ENCODE data around the gene MAP7D3. TPM values are rescaled to one million over a fixed set of nuclear protein-coding genes. Genes with fewer than 3 reads are reported as not detected.

The MAP7D3 gene
- total and polyA plus RNA-seq, 5 donors, result 5.9 to 13.8 (median 11.3) TPM

GRCh38 chrX:136271300-136271699 lies 20.1 kb upstream of the MAP7D3 start:
- no peaks in the 10 kb centered on the region for H3K4me1 ChIP-seq (ENCODE audit: control insufficient read depth, insufficient read depth, low read length)
- H3K9me3 ChIP-seq (ENCODE audit: control insufficient read depth, low read length), result no peaks in the 10 kb centered on the region
- H3K27ac ChIP-seq (ENCODE audit: low read length), result no peak overlapping the region
- 74% methylated on average over 1 of the region's 1 CpG for WGBS
- intact Hi-C loops (cut with DNase I), result no loop called here
- ATAC-seq (no peak), DNase-seq (no peak)
- no peaks in the 10 kb centered on the region for H3K27me3 ChIP-seq (ENCODE audit: control insufficient read depth, insufficient read depth)
- H3K4me3 ChIP-seq (ENCODE audit: low read length), result no peak overlapping the region

- no peak overlapping the region for H3K4me3 ChIP-seq (ENCODE audit: low read length)
- no peak for DNase-seq
Measured at GRCh38 chrX:136269921-136270320, 18.7 kb upstream of the MAP7D3 start.

GRCh38 chrX:136268051-136269048 lies 17.1 kb upstream of the MAP7D3 start:
- no peak for DNase-seq
- no peaks in the 10 kb centered on the region for H3K27me3 ChIP-seq (ENCODE audit: control insufficient read depth, insufficient read depth)
- no peaks in the 10 kb centered on the region for H3K4me1 ChIP-seq (ENCODE audit: control insufficient read depth, insufficient read depth, low read length)
- no peak overlapping the region for H3K4me3 ChIP-seq (ENCODE audit: low read length)
- no peak overlapping the region for H3K27ac ChIP-seq (ENCODE audit: low read length)
- ATAC-seq, result peak in 1 of 2 donors; percentile 56
- intact Hi-C loops (cut with DNase I), result loop anchor here in 2 of 4 donors (5.0 kb wide), 1 partner anchor 241 kb away; no protein-coding TSS in a partner anchor
- H3K9me3 ChIP-seq (ENCODE audit: control insufficient read depth, low read length), result no peaks in the 10 kb centered on the region
- WGBS, result 54% methylated on average over 5 of the region's 5 CpGs

More at GRCh38 chrX:136269921-136270320, 18.7 kb upstream of the MAP7D3 start:
- Histone ChIP-seq H3K27ac (ENCODE audit: low read length) (no peak overlapping the region), H3K27me3 (ENCODE audit: control insufficient read depth, insufficient read depth) (no peaks in the 10 kb centered on the region), H3K9me3 (ENCODE audit: control insufficient read depth, low read length) (no peaks in the 10 kb centered on the region), H3K4me1 (ENCODE audit: control insufficient read depth, insufficient read depth, low read length) (no peaks in the 10 kb centered on the region)
- 70% methylated on average over 1 of the region's 1 CpG for WGBS
- no peak for ATAC-seq
- intact Hi-C loops (cut with DNase I), result loop anchor here in 2 of 4 donors (5.0 kb wide), 1 partner anchor 243 kb away; no protein-coding TSS in a partner anchor

- H3K9me3 ChIP-seq (ENCODE audit: control insufficient read depth, low read length), result no peaks in the 10 kb centered on the region
- no peak for DNase-seq
- ATAC-seq, result no peak
- 89% methylated on average over 1 of the region's 1 CpG for WGBS
- no peak overlapping the region for H3K27ac ChIP-seq (ENCODE audit: low read length)
- intact Hi-C loops (cut with DNase I), result loop anchor here in 2 of 4 donors (5.0 kb wide), 1 partner anchor 240 kb away; no protein-coding TSS in a partner anchor
- no peak overlapping the region for H3K4me3 ChIP-seq (ENCODE audit: low read length)
- peaks cover 2% of the 10 kb centered on the region for H3K4me1 ChIP-seq (ENCODE audit: control insufficient read depth, insufficient read depth, low read length)
- H3K27me3 ChIP-seq (ENCODE audit: control insufficient read depth, insufficient read depth), result no peaks in the 10 kb centered on the region
Measured at GRCh38 chrX:136266828-136267227, 15.6 kb upstream of the MAP7D3 start.

- H3K9me3 ChIP-seq (ENCODE audit: control insufficient read depth, low read length), result no peaks in the 10 kb centered on the region
- H3K4me3 ChIP-seq (ENCODE audit: low read length), result no peak overlapping the region
- 66% methylated on average over 7 of the region's 7 CpGs for WGBS
- no peak for DNase-seq
- intact Hi-C loops (cut with DNase I), result no loop called here
- H3K4me1 ChIP-seq (ENCODE audit: control insufficient read depth, insufficient read depth, low read length), result peaks cover 2% of the 10 kb centered on the region
- H3K27me3 ChIP-seq (ENCODE audit: control insufficient read depth, insufficient read depth), result no peaks in the 10 kb centered on the region
- ATAC-seq, result no peak
- H3K27ac ChIP-seq (ENCODE audit: low read length), result no peak overlapping the region
Measured at GRCh38 chrX:136262812-136263315, 11.7 kb upstream of the MAP7D3 start.

GRCh38 chrX:136262243-136262642 lies 11.0 kb upstream of the MAP7D3 start:
- intact Hi-C loops (cut with DNase I), result no loop called here
- no peaks in the 10 kb centered on the region for H3K9me3 ChIP-seq (ENCODE audit: control insufficient read depth, low read length)
- H3K4me3 ChIP-seq (ENCODE audit: low read length), result no peak overlapping the region
- DNase-seq, result no peak
- WGBS, result 72% methylated on average over 5 of the region's 5 CpGs
- no peak for ATAC-seq
- peaks cover 2% of the 10 kb centered on the region for H3K4me1 ChIP-seq (ENCODE audit: control insufficient read depth, insufficient read depth, low read length)
- peak overlapping the region; percentile 19 for H3K27ac ChIP-seq (ENCODE audit: low read length)
- no peaks in the 10 kb centered on the region for H3K27me3 ChIP-seq (ENCODE audit: control insufficient read depth, insufficient read depth)

DNA sequence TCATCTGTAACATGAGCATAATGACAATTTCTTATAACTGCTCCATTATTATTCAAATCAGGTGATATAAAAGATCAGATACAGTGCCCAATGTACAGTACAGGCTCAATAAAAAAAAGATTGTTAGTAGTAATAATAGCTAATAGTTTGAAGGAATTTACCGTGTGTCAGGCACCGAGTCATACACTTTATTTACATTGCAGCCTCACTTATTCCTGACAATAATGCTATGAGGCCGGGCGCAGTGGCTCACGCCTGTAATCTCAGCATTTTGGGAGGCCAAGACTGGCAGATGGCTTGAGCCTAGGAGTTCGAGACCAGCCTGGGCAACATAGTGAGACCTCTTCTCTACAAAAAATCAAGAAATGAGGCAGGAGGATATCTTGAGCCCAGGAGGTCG lies 10.1 kb upstream of the MAP7D3 start:
- intact Hi-C loops (cut with DNase I), result no loop called here
- Histone ChIP-seq H3K9me3 (ENCODE audit: control insufficient read depth, low read length) (no peaks in the 10 kb centered on the region), H3K4me1 (ENCODE audit: control insufficient read depth, insufficient read depth, low read length) (peaks cover 2% of the 10 kb centered on the region), H3K27ac (ENCODE audit: low read length) (no peak overlapping the region), H3K27me3 (ENCODE audit: control insufficient read depth, insufficient read depth) (no peaks in the 10 kb centered on the region), H3K4me3 (ENCODE audit: low read length) (no peak overlapping the region)
- no peak for DNase-seq
- WGBS, result 91% methylated on average over 7 of the region's 7 CpGs
- ATAC-seq, result no peak

DNA sequence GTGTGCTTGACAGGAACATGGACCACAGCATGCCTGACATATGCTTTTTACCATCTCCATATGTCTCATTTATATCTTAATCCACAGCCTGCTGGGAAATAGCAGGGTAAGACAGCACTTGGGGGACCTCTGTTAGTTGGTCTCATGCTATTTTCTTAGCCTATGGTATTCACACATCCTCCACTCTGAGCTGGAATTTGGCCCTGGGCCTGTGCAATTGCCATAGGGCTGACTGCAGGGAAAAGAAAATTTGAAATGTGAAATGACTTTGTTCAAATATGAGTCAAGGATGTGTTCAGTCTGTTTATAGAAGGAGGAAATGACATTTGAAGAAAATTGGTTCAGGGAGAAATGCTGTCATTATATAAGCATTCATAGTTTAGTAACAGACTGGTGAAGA lies 9.6 kb upstream of the MAP7D3 start:
- no peaks in the 10 kb centered on the region for H3K9me3 ChIP-seq (ENCODE audit: control insufficient read depth, low read length)
- no peak for ATAC-seq
- H3K27me3 ChIP-seq (ENCODE audit: control insufficient read depth, insufficient read depth), result no peaks in the 10 kb centered on the region
- no peak overlapping the region for H3K4me3 ChIP-seq (ENCODE audit: low read length)
- intact Hi-C loops (cut with DNase I), result no loop called here
- peaks cover 2% of the 10 kb centered on the region for H3K4me1 ChIP-seq (ENCODE audit: control insufficient read depth, insufficient read depth, low read length)
- no peak overlapping the region for H3K27ac ChIP-seq (ENCODE audit: low read length)
- peak in 1 of 3 donors; percentile 20 for DNase-seq

DNA sequence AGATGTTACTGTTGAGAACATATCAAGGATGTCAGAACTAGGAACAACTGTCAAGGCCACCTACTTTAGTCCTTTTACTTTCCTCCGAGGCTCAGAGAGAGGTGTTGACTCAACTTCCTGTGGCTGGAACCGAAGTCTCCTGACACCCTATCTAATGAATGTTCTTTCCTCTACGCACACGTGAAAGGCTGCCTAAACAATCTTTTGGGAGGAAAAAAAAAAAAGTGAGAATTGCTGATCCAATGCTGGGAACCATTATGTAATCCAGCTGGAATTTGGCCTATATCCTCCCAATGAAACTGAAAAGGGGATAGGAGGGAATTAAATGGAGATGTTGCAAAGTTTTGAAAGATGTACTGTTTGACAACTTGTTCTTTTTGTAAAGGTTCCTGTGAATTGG lies 8.3 kb upstream of the MAP7D3 start:
- peaks cover 2% of the 10 kb centered on the region for H3K4me1 ChIP-seq (ENCODE audit: control insufficient read depth, insufficient read depth, low read length)
- ATAC-seq (peak; percentile 41 to 84), DNase-seq (no peak)
- H3K9me3 ChIP-seq (ENCODE audit: control insufficient read depth, low read length), result no peaks in the 10 kb centered on the region
- H3K4me3 ChIP-seq (ENCODE audit: low read length), result no peak overlapping the region
- peak overlapping the region; percentile 75 for H3K27ac ChIP-seq (ENCODE audit: low read length)
- WGBS, result 24% methylated on average over 4 of the region's 4 CpGs
- intact Hi-C loops (cut with DNase I), result no loop called here
- no peaks in the 10 kb centered on the region for H3K27me3 ChIP-seq (ENCODE audit: control insufficient read depth, insufficient read depth)

DNA sequence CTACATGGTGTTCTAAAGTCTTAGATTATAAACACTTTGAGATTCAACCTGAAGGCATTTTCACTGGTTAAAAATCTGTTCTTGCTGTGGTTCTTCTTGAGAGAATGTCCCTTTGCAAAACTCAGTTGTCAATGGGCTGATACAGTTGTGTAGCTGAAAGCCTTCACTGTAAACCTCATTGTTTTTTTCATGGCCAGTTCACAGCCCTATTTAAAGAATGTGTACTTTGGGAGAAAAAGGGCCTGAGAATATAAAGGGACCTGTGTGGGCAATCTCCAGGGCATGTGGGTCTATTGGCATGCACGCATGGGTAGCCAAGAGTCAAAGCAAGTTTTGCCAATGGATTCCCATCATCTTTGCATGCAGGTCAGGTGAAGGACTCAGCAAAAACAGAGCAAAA lies 7.8 kb upstream of the MAP7D3 start:
- intact Hi-C loops (cut with DNase I), result no loop called here
- H3K27ac ChIP-seq (ENCODE audit: low read length), result no peak overlapping the region
- peaks cover 2% of the 10 kb centered on the region for H3K4me1 ChIP-seq (ENCODE audit: control insufficient read depth, insufficient read depth, low read length)
- H3K4me3 ChIP-seq (ENCODE audit: low read length), result no peak overlapping the region
- DNase-seq (no peak), ATAC-seq (no peak)
- WGBS, result 88% methylated on average over 1 of the region's 1 CpG
- no peaks in the 10 kb centered on the region for H3K27me3 ChIP-seq (ENCODE audit: control insufficient read depth, insufficient read depth)
- no peaks in the 10 kb centered on the region for H3K9me3 ChIP-seq (ENCODE audit: control insufficient read depth, low read length)

DNA sequence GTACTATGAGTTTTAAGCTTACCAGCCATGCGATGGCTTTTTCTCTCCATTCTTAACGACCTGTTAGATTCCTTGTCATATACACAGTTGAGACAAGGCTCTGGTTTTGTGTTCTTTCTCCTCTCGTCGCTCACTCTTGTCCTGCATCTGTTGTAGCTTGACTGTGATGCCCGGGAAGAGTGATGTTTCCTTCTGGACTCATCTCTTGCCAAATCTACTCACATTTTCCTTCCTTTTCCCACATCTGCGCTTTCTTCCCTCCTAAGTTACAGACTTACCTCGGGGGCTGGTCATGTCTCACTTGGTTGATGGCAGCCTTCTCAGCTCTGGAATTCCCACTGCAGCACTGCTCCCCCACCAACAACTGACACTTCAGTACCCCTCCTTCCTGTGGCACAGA lies 4.8 kb upstream of the MAP7D3 start:
- Histone ChIP-seq H3K27me3 (ENCODE audit: control insufficient read depth, insufficient read depth) (no peaks in the 10 kb centered on the region), H3K4me3 (ENCODE audit: low read length) (no peak overlapping the region), H3K4me1 (ENCODE audit: control insufficient read depth, insufficient read depth, low read length) (no peaks in the 10 kb centered on the region), H3K9me3 (ENCODE audit: control insufficient read depth, low read length) (no peaks in the 10 kb centered on the region), H3K27ac (ENCODE audit: low read length) (peak overlapping the region; percentile 52)
- intact Hi-C loops (cut with DNase I), result no loop called here
- 28% methylated on average over 7 of the region's 7 CpGs for WGBS
- DNase-seq (no peak), ATAC-seq (peak in 1 of 2 donors; percentile 9)
